Measurements from ENCODE around the gene WSB2. TPM values are rescaled to one million over a fixed set of nuclear protein-coding genes. Genes with fewer than 3 reads are reported as not detected.

Gene WSB2
- total RNA-seq = 81.6 and 144 TPM in 2 replicates

GRCh38 chr12:118061011-118061872, at the start of gene WSB2:
TSS of gene WSB2 (minus strand) at chr12:118061179. CDS start at chr12:118061048, 131 bp downstream.

GRCh38 chr12:118103601-118104382, 42.8 kb upstream of the WSB2 start, which contains the start of gene VSIG10:
TSS of gene VSIG10 (minus strand) at chr12:118104011. CDS start at chr12:118103671, 340 bp downstream.

GRCh38 chr12:118016424-118017264, 44.3 kb downstream of the WSB2 start, which contains the start of gene RFC5:
TSS of gene RFC5 (plus strand) at chr12:118016703. CDS start at chr12:118016828, 125 bp downstream.

Other genes starting within 250 kb of the WSB2 start
- gene KSR2, start 92.2 kb downstream of the WSB2 start, total RNA-seq = 0.09 and 0.43 TPM in 2 replicates
- gene RFC5, start 44.5 kb downstream of the WSB2 start, total RNA-seq = 10.0 and 12.5 TPM in 2 replicates
- gene VSIG10, start 42.8 kb upstream of the WSB2 start, total RNA-seq = 61.0 and 74.3 TPM in 2 replicates
- 150 and 153 TPM in 2 replicates for gene PEBP1, start 74.9 kb upstream of the WSB2 start, total RNA-seq